ENCODE results near the gene PRSS21.

The PRSS21 gene

DNA sequence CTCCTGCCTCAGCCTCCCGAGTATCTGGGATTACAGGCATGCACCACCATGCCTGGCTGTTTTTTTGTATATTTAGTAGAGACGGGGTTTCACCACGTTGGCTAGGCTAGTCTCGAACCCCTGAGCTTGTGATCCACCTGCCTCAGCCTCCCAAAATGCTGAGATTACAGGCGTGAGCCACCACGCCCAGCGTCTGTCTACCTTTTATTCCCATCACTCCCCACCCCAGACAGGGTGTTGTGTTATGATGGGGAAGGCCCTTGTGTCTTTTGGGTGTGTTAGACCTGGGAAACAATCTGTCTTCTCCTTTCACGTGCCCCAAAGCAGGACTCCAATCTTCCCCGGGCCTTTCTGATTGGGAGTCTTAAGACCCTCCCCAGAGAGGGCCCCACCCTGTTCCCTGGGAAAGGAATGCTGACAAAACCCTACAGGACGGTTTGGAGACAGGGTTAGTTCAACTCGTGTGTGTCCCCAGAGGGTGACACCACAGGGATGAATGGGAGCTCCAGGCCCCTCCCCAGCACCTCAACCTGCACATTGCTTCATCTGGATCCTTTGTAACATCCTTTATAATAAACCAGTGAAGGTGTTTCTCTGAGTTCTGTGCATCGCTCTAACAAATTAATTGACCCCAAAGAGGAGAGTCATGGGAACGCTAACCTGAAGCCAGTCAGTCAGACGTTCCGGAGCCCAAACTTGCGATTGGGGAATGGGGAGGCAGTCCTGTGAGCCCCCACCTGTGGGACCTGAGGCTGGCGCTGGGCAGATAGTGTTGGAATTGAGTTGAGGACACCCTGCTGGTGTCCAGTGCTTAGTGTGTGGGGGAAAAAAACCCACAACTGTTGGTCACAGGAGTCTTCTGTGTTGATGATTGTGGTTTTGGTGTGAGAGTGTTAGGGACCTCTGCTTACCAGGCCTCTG lies 36.8 kb upstream of the PRSS21 start:
- no peak for DNase-seq

DNA sequence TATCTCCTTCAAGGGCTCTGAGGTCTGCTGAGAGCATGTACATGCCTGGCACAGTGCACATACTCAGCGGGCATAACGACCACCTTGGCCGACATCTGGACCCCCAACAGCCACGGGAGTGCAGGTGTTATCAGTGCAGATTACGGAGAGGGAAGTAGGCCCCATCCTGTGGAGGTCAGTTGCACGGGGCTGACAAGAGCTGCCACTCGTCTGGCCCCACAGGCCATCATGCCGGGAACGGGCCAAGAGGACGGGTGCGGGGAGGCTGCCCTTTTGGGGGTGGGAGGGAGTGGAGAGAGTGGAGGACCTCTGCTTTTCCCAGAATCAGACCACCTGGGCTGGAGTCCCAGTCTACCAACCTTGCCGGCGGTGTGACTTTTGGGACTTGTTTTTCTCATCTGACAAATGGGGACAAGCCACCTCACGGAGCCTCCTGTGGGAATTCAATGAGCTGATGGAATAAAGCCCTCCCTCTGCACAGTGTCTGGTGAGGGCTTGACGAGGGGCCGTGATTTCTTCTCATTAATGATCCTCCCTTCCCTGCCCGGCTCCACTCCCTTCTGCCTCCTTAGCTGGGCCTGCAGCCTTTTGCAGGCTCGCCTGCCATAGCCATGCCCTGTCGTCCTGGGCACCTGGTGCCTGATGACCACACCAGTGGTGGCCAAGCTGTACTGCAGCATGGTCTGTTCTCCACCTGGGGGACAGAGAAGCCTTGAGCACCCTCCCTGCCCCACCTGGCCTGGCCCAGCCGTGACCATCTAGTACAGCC lies 34.3 kb upstream of the PRSS21 start:
- DNase-seq, result no peak

DNA sequence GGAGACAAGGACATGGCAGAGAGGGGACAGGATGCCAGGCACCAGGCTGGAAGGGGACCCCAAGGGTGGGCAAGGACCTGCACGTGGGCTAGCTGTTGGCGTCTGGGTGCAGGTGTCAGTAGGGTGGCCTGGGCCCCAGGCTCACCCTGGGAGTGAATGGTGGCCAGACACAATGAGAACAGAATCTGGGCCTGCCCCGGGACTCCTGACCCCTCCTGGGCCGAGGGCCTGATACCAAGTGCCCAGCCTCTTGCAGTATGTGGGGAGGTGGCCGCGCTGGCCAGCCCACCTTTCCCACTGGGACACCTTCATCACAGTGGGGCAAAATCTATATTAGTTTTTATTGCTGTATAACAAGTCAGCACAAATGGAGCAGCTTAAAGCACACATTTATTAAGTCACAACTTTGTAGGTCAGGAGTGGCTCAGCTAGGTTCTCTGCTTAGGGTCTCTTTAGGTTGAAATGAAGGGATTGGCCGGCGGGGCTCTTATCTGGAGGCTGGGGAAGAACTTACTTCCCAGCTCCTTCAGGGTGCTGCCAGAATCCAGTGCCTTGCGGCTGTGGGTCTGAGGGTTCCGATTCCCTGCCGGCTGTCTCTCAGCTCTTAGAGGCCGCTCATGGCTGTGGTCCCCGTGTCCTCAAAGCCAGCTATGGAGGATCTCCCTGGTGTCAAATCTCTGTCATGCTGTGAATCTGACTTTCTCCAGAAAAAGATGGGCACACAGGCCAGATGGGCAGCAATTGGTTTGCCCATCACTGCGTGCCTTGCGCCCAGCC lies 33.3 kb upstream of the PRSS21 start:
- DNase-seq, result no peak

DNA sequence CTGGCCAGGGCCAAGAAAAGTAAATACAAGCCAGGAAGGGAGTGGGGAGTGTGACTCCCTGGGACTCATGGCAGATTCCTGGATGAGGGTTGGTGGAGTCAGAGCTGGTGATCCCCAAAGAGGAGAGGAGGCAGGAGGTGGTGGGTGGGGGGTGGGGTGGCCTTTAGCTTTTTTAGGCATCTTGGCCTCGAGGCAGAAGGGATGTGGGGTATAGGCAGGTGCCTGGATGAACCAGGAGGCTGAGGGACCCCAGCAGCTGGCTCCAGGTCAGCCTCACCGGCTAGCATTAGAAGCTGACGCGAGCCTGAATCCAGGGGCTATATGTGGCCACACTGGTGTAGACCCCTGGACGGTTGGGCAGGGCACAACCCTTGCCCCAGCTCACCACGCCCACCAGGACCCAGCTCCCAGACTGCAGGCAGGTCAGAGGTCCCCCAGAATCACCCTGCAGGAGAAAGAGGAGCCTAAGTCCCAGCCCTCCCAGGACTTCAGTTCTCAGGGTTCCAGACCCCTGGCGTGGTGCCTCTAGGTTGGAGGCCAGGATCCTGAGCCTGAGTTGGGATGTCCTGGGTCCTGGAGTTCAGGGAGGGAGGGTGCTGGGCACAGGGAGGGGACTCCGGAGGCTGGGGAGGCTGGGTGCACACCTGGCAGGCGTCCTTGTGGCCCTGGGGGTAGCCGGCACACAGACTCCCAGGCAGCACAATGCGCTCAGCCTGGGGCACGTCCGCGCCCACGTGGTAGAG lies 32.5 kb upstream of the PRSS21 start:
- no peak for DNase-seq

DNA sequence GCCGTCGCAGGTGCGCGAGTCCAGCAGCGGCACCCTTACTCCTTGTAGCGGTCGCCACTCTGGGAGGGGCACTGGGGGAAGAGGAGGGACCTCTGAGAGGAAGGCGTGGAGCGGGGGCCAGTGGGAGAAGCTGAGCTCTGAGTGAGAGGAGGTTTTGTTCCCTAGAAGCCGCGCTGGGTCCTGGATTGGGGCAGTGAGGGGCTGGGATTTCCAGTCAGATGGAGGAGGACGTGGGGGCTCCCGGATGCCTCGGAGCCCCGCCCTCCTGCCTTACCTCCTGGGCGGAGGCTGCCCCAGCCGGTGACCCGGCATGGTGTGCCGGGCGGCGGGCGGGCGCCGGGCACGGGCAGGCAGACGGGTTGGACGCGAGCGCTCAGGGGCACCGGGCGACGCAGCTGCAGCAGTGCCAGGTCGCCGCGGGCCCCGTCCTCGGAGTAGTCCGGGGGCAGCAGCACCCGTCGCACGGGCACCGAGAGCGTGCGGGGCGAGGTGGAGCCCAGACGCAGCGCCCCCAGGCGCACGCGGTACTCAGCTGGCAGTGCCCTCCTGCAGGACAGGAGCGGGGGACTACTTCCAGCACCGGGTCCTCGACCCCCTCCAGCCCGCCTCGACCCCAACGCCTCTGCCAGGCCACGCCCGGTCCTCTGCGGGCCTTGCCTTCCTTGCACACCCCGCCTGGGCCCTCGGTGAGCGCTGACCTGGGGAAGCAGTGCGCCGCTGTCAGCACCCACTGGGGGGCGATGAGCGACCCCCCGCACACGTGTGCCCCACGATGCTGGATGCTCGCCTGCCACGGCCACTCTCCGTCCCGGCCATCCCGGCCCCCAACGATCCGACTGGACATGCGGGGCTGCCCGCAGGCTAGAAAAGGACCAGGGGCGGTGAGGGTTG lies 31.7 kb upstream of the PRSS21 start:
- DNase-seq, result peak; percentile 19

DNA sequence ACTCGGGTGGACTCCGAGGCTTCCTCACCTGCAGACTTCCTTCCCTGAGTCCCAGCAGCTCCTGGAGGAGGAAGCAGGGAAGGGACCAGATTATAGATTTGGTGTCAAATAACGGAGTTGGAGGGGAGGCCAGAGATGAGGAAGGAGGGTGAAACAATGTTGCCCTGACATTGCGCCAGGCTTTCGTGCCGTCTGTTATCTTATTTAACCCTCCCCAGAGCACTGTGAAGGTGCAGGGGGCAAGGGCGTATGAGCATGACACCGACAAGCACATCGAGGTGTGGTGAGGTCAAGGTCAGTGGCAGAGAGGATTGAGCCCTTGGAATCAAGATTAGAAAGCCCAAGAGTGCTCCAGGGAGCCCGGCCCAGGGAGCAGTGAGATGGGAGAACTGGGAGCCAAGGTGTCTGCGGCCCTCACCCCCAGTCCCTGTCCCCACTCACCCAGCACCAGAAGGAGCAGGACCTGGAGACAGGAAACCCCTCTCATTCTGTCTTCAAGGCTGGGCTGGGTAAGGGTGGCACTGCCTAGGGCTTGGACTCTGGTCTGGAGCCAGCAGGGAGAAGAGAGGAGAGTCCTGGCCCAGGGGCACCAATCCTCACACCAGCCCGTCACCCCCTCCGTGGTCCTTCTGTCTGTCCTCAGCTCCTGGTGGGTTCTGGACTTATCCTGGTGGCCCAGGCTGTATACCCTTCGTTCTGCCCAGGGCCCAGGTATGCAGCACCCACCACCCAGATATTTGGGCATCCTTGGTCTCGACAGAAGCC lies 30.8 kb upstream of the PRSS21 start:
- DNase-seq, result no peak

DNA sequence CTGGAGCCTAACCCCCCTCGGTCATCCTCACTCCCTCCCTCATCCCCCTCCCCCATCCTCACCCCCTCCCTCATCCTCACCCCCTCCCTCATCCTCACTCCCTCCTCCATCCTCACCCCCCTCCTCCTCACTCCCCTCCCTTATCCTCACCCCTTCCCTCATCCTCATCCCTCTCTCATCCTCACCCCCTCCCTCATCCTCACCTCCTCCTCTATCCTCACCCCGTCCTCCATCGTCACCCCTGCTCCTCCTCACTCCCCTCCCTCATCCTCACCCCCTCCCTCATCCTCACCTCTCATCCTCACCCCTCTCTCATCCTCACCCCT lies 30.2 kb upstream of the PRSS21 start:
- DNase-seq, result no peak

DNA sequence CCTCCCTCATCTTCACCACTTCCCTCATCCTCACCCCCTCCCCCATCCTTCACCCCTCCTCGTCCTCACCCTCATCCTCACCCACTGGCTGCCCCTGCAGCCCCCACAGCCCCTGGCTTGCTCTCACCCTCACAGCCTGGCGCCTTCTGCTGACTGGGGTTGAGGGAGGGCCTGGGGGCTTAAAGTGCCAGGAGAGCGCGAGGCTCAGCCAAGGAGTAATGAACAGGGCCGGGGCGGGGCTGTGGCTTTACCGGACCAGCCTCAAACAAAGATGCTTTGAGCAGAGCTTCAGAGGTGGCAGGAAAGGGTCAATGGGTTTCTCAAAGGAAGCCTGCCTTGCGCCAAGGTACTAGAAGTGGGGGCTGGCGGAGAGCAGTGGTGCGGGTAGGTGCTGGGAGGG lies 29.6 kb upstream of the PRSS21 start, which contains the start of gene PRSS33:
Gene PRSS33 (minus strand): TSS at position 155 of the 400 bp plus-strand sequence. CDS start 1,013 bp downstream, outside the sequence.
- no peak for DNase-seq

DNA sequence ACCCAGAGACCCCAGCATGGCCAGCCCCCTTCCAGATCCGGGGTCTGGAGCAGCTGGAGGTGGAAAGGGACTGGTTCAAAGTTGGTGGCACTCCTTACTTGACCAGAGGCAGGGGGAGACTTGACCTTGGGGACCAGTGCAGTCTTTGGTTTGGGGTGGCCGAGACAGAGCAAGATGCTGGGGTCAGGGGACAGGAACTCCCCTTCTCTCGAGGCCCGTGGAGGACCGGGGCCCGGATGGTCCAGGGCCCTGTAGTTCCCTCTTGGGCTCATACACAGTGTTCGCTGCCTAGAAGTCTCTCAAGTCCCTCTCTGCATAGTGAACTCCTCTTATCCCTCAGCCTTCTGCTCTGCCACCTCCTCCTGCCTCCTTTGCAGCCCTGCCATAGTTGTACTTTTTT lies 29.1 kb upstream of the PRSS21 start:
- no peak for DNase-seq

DNA sequence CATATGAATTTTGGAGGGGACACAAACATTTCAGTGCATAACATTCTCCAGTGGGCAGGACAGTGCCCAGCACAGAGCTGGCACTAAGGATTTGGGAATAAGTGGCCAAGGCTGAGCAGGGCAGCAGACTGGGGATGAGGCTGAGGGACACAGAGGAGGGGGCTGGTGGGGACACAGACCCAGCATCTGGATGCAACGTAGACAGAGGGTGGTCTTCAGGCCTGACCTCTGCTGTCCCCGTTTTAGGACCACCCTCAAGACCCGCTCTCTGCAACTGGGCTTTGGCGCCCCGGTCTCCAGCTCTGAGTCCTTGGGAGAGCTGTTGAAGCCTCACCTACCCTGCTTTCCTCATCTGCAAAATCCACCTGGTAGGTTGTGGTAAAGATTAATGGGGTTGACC lies 26.4 kb upstream of the PRSS21 start:
- no peak for DNase-seq

DNA sequence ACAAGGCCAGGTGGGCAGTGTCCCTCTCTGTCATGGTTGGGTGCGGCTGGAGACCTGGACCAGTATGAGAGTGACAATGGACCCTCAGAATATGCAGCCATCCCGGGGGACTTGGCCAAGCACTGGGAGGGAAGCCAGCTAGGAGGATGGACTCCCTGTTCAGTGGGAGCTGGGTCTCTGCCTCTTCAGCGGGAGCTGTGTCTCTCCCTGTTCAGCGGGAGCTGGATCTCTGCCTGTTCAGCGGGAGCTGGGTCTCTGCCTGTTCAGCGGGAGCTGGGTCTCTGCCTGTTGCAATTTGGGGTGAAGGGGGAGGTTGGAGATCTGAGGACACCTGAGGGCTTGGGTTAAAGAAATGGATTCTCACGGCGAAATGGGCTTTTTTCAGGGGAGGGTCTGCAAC lies 25.9 kb upstream of the PRSS21 start:
- no peak for DNase-seq

DNA sequence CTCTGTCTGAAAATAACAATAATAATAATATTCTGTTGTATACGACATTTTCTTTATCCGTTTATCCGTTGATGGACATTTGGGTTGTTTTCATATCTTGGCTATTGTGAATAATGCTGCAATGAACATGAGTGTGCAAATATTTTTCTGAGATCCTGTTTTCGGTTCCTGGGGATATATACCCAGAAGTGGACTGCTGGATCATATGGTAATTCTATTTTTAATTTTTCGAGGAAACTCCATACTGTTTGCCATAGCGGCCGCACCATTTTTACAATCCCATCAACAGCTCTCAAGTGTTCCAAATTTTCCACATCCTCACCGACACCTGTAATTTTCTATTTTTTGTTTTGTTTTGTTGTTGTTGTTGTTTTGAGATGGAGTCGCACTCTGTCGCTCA lies 24.1 kb upstream of the PRSS21 start:
- DNase-seq, result no peak

DNA sequence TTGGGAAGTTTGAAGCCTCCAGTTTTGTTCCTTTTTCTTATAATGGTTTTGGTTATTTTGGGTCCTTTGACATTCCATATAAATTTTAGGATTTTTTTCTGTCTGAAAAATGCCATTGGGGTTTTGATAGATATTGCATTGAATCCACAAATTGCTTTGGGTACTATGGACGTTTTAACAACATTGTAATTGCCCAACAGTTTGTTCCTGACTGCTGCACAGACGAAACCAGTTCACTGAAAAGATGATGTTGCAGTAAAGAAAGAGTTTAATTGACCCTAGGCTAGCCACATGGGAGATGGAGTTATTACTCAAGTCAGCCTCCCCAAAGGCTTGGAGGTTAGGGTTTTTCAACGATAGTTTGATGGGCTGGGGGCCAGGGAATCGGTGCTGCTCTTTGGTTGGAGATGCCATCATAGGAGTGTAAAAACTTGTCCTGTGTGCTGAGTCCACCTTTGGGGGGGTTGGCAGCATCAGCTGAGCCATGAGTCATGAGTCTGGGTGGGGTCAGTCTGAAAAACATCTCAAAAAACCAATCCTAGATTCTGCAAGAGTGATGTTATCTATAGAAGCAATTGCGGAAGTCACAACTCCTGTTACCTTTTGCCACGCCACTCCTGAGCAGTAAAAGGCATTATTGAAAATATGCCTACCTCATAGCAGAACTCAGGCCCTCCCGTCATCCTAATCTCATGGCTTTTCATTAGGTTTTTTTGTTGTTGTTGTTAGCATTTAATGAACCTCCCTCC lies 21.5 kb upstream of the PRSS21 start:
- no peak for DNase-seq

DNA sequence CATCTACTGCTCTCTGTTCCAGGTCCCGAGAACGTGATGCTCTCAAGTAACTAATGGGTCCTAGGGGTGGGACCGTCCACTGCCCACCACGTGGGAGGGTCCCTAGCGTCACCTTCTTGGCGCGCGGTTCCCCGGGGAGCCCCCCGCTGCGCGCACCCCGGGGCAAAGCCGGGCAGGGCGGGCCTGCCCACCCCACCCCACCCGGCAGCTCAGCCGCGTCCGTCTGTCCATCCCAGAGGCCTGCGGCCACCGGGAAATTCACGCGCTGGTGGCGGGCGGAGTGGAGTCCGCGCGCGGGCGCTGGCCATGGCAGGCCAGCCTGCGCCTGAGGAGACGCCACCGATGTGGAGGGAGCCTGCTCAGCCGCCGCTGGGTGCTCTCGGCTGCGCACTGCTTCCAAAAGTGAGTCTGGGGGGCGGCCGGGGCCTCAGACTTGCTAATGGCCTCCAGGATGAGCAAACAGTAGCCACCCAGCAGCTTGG lies 18.3 kb upstream of the PRSS21 start:
- no peak for DNase-seq

DNA sequence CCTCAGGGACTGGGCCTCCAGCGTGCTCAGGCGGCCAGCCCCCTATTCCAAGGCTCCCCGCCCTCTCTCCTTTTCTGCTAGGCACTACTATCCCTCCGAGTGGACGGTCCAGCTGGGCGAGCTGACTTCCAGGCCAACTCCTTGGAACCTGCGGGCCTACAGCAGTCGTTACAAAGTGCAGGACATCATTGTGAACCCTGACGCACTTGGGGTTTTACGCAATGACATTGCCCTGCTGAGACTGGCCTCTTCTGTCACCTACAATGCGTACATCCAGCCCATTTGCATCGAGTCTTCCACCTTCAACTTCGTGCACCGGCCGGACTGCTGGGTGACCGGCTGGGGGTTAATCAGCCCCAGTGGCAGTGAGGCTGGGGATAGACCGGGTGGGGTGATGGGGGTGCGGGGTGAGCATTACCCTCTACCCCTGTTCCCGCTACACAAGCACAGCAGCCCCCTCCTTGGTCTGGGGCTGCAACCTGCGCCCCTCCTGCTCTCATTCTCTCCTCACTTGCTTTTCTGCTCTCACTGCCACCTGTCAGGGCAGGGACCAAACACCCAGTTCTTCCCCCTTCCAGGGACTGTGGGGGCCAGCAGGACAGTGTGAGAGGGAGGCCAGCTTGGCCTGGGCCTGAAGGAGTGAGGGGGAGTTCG lies 17.7 kb upstream of the PRSS21 start:
- DNase-seq, result no peak

DNA sequence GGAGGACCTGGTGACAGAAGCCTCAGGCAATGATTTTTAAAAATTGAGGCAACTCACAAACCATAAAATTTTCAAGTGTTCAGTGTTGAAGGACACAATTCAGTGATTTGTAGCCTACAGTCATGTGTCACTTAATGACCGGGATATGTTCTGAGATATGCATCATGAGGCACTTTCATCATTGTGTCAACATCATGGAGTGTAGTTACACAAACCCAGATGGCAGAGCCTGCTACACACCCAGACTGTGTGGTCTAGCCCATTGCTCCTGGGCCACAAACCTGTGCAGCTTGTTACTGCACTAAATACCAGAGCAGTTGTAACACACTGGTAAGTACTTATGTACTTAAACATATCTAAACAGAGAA lies 17.2 kb upstream of the PRSS21 start:
- DNase-seq, result no peak

DNA sequence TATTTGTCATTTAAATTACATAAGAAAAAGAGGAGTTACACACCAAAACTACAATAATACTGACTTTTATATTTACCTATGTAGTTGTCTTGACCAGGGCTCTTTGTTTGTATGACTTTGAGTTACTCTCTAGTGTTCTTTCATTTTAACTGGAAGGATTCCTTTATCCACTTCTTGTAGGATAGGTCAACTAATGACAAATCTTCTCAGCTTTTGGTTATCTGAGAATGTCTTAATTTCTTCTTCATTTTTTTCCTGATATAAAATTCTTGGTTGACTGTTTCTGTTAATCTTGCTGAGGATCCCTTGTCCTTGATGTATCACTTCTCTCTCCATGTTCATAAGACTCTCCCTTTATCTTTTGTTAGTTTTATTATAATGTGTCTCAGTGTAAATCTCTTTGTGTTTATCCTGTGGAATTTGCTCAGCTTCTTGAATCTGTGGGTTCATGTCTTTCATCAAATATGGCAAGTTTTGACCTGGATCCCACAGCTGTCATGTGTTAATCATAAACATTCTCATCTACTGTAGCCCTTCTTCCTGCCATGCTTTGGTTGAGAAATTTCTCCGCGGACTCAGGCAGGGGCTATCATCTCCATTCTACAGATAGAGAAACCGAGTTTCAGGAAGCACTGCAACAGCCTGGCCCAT lies 13.4 kb upstream of the PRSS21 start:
- no peak for DNase-seq

DNA sequence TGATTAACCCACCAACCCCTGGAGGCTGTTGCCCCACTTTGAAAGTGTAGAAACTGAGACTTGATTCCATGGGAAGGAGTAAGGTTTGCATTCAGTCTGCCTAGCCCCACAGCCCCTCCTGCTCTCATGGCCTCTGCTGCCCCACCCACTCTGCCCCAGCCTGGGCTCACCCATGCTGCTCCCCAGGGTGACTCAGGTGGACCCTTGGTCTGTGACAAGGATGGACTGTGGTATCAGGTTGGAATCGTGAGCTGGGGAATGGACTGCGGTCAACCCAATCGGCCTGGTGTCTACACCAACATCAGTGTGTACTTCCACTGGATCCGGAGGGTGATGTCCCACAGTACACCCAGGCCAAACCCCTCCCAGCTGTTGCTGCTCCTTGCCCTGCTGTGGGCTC lies 12.3 kb upstream of the PRSS21 start:
- no peak for DNase-seq

DNA sequence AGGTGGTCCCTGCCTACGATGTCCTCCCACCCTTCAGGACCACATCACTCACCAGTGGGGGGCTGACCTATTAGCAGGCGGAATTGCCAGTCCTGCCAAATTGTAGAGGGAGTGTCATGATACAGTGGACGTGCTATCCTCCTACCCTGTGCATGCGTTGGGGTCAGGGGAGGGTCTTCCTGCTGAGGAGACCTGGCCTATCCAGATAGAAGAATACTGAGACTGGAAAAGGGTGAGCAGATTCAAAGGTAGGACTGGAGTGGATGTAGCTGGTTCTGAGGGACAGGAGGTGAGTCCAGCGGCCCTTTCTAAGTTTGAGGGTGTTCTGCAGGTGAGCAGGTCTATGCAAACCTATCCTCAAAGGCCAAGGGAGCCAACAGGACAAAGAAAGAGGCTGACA lies 10.8 kb upstream of the PRSS21 start:
- no peak for DNase-seq
